Ovary (tissue), 9 donors: Measurements from ENCODE around the gene ITIH4. TPM values are rescaled to one million over a fixed set of nuclear protein-coding genes. Genes with fewer than 3 reads are reported as not detected.

Source experiments
- DNase-seq, 5 donors: peaks; one replicate each; pipeline ENCODE4 v3.0.0-alpha.2; 2019 to 2020
- H3K27ac ChIP-seq, 2 donors: fragments of 200-600 bp; one replicate each; pipeline versions ENCODE4 v1.5.1 to v1.8.0; 2019 to 2022
- H3K27me3 ChIP-seq: fragments of 200-600 bp; one replicate; pipeline ENCODE4 v1.8.0; 2022
- H3K36me3 ChIP-seq: fragments of 200-600 bp; sonication (generic); one replicate; pipeline ENCODE4 v1.5.1; 2019
- H3K4me1 ChIP-seq: one replicate; pipeline ENCODE4 v1.8.1; 2013; ENCODE audit warnings: mild to moderate bottlenecking, moderate library complexity; ENCODE audit not compliant: insufficient read depth
- H3K4me3 ChIP-seq: fragments of 200-600 bp; sonication (generic); one replicate; pipeline ENCODE4 v1.5.1; 2017
- H3K9me3 ChIP-seq, 2 donors: fragments of 200-600 bp in 1 of 2; sonication (generic) in 1 of 2; one replicate each; pipeline versions ENCODE4 v1.5.1 to v1.8.1; 2013 to 2019; ENCODE audit warnings: mild to moderate bottlenecking in 1 of 2, moderate library complexity in 1 of 2
- EP300 ChIP-seq: sonication (generic); formaldehyde crosslinking; IDR thresholded peaks from one replicate; pipeline ENCODE4 v1.6.1; 2017; ENCODE audit warnings: antibody characterized with exemption
- POLR2A ChIP-seq: fragments of 450-650 bp; IDR thresholded peaks from one replicate; pipeline ENCODE4 v1.6.1; 2017; ENCODE audit warnings: antibody characterized with exemption, mild to moderate bottlenecking, moderate library complexity
- WGBS, 3 donors: extraction: QIAGEN DNeasy Blood & Tissue Kit in 1 of 3; methylation state at CpG; one replicate each; pipeline versions ENCODE4 v1.1.5 to v1.1.7; 2013 to 2017; 5-methylcytosine and 5-hydroxymethylcytosine counted together
- intact Hi-C, 4 donors: fragments of 100-400 bp; cut with DNase I; formaldehyde crosslinking; loops; one replicate each; pipeline versions ENCODE4 v1.11.0 to v1.15.1; 2022 to 2023
- polyA plus RNA-seq, 2 donors: library from polyadenylated mRNA; stranded (reverse); fragments of 200-250 nt in 1 of 2; fragments of 350-450 nt in 1 of 2; fragmentation: Illumina TruSeq in 1 of 2; extraction: RNeasy Lipid Tissue Mini Kit (QIAGEN cat#74804) in 1 of 2; gene quantifications; one replicate each; pipeline ENCODE4 v1.2.3, GENCODE V29; 2013 to 2014
- total RNA-seq, 7 donors: library from RNA; depleted of rRNA in 2 of 7; stranded (reverse); fragments of >200 nt in 2 of 7; fragmentation: NEBNext Ultra II Directional in 3 of 7; extraction: Animal tissue kit (Norgen Biotek cat#: 25700) in 3 of 7; gene quantifications; one replicate each; pipeline versions ENCODE4 v1.1.0 to v1.2.4, GENCODE V29; 2016 to 2023
- TF ChIP-seq, protein P1 (sequence below), 3 donors: fragments of 450-650 bp in 2 of 3; fragments of 200-600 bp in 1 of 3; IDR thresholded peaks; one replicate each; pipeline versions ENCODE4 v1.5.1 to v1.8.0; 2016 to 2022; ENCODE audit warnings: antibody characterized with exemption in 3 of 3, mild to moderate bottlenecking in 1 of 3
- donor health status: DM: no; HTN: no; CAD: no; lungs with moderate emphysema.
- donor health status: DM: no; HTN: no; CAD: no.
- donor health status: Bipolar disorder and iron deficiency.
- donor health status: DM: yes; HTN: yes; CAD: no.
- donor health status: DM: no; HTN: no; CAD: no.
- donor health status: DM: yes; HTN: yes; CAD: no.

ITIH4 gene
- total and polyA plus RNA-seq, 9 donors = 2.2 to 14.2 (median 4.0) TPM

DNA sequence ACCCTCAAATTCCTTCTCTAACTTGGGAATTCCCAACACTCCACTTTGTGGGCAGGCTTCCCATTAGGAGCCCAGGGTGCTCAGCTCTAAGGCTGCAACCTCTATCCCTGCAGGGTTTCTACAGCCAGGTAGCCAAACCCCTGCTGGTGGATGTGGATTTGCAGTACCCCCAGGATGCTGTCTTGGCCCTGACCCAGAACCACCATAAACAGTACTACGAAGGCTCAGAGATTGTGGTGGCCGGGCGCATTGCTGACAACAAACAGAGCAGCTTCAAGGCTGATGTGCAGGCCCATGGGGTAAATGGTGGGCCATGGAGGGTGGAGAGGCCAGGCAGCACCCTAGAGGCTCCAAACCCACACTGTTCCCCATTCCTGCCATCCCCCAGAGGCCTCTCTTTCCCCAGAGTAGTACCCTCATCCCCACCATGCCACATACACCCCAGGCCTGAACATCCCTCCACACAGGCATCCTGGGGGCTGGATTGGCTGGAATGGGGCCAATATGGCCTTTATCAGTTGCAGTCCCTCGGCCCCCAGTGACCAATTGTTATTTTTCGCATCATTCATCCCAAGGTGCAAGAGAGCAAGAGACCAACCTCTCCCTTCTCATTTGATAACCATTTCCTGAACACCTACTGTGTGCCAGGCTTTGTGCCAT, 45.4 kb downstream of the ITIH4 start:
- intact Hi-C loops = no loop called here
- peak in 1 of 5 donors; percentile 12 for DNase-seq
- TF ChIP-seq POLR2A (no peak), EP300 (no peak)
- TF ChIP-seq, protein P1, sequence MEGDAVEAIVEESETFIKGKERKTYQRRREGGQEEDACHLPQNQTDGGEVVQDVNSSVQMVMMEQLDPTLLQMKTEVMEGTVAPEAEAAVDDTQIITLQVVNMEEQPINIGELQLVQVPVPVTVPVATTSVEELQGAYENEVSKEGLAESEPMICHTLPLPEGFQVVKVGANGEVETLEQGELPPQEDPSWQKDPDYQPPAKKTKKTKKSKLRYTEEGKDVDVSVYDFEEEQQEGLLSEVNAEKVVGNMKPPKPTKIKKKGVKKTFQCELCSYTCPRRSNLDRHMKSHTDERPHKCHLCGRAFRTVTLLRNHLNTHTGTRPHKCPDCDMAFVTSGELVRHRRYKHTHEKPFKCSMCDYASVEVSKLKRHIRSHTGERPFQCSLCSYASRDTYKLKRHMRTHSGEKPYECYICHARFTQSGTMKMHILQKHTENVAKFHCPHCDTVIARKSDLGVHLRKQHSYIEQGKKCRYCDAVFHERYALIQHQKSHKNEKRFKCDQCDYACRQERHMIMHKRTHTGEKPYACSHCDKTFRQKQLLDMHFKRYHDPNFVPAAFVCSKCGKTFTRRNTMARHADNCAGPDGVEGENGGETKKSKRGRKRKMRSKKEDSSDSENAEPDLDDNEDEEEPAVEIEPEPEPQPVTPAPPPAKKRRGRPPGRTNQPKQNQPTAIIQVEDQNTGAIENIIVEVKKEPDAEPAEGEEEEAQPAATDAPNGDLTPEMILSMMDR (IDR thresholded peaks at IDR 0.05) = no peak
- Histone ChIP-seq H3K27me3 (no peaks in the 10 kb centered on the region), H3K36me3 (no peaks in the 10 kb centered on the region), H3K9me3 (no peaks in the 10 kb centered on the region), H3K4me3 (no peak overlapping the region), H3K27ac (no peak overlapping the region), H3K4me1 (no peaks in the 10 kb centered on the region)
- WGBS, 3 donors = 70 to 80% (median 73%) methylated on average over 5 of the region's 5 CpGs

DNA sequence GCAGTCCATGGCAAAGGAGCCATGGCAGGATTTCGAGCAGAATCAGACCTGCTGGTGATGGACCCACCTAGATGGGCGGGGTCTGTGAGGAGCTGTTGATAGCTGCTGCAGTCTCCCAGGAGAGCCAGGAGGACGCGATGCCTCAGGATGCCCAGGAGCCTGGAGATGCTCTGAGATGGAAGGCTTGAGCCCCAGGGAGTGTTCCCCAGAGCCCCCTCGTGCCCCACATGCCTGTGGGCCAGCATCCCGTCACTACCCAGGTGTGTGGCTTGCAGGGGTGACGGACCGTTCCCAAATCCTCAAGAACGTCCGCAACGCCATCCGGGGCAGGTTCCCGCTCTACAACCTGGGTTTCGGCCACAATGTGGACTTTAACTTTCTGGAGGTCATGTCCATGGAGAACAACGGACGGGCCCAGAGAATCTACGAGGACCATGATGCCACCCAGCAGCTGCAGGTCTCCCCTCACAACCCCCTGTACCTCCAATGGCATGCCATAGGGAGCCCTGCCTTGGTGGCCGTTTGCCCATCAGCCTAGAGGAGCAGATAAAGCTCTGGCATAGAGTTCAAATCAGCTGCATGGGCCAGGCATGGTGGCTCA, 46.4 kb downstream of the ITIH4 start:
- Histone ChIP-seq H3K27me3 (no peaks in the 10 kb centered on the region), H3K4me3 (no peak overlapping the region), H3K36me3 (no peaks in the 10 kb centered on the region), H3K4me1 (no peaks in the 10 kb centered on the region), H3K27ac (no peak overlapping the region), H3K9me3 (no peaks in the 10 kb centered on the region)
- DNase-seq = peak in 2 of 5 donors; percentile 8 to 19
- intact Hi-C loops = no loop called here
- TF ChIP-seq EP300 (no peak), POLR2A (no peak)
- TF ChIP-seq, protein P1 (IDR thresholded peaks at IDR 0.05) = no peak
- 78 to 88% (median 83%) methylated on average over 17 to 18 of the region's 18 CpGs for WGBS, 3 donors

DNA sequence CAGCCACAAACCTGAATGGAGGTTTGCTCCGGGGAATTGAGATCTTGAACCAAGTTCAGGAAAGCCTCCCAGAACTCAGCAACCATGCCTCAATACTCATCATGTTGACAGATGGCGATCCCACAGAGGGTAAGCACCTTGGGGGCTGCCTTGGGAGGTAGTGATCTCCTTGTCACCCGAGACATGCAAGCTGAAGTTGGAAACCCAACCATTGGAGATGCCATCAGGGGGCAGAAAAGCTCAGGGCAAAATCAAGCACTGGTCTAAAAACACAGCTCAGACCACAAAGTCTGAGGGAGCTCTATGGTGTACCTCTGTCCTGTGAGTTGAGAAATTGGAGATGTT, 47.3 kb downstream of the ITIH4 start:
- Histone ChIP-seq H3K27me3 (no peaks in the 10 kb centered on the region), H3K36me3 (no peaks in the 10 kb centered on the region), H3K27ac (no peak overlapping the region), H3K9me3 (no peaks in the 10 kb centered on the region), H3K4me1 (no peaks in the 10 kb centered on the region), H3K4me3 (no peak overlapping the region)
- intact Hi-C loops = no loop called here
- TF ChIP-seq POLR2A (no peak), EP300 (no peak)
- TF ChIP-seq, protein P1 (IDR thresholded peaks at IDR 0.05) = no peak
- peak in 1 of 5 donors; percentile 2 for DNase-seq
- WGBS, 3 donors = 79 to 93% (median 89%) methylated on average over 3 of the region's 3 CpGs

DNA sequence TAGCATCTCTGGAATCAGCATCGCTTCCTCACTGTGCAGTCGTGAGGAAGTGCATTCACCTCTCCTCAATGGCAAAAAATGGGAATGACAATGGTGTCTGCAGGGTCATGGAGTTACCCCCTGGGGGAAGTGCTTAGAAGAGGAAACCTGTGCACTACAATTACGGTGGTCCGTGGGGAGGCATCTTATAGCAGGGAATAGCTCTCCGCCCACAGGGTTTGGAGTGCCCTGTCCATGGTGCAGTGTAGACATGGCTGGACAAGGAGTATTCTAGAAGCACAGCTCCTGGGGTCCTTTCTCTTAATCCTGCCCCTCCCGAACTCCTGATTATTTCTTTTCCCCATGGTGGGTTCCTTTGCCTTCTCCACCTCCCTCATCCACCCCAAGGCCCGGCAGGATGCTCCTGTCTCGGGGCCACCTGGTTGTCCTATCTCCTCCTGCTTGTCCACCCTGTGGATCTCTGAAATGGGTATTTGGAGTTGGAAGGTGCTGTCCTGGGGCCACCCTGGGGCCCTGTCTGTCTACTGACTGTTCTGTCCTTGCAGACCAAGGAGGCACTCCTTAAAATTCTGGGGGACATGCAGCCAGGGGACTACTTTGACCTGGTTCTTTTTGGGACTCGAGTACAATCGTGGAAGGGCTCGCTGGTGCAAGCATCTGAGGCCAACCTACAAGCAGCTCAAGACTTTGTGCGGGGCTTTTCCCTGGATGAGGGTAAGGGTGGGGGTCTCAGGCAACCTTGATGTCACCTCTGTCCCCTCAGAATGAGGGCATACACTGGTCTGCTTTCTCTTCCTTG, 47.9 kb downstream of the ITIH4 start:
- intact Hi-C loops = no loop called here
- WGBS, 3 donors = 65 to 68% (median 66%) methylated on average over 12 of the region's 12 CpGs
- peak in 2 of 5 donors; percentile 2 to 11 for DNase-seq
- H3K27ac ChIP-seq = no peak overlapping the region
- H3K27me3 ChIP-seq = no peaks in the 10 kb centered on the region
- no peak overlapping the region for H3K4me3 ChIP-seq
- H3K4me1 ChIP-seq = no peaks in the 10 kb centered on the region
- no peaks in the 10 kb centered on the region for H3K9me3 ChIP-seq
- TF ChIP-seq POLR2A (no peak), EP300 (no peak)
- TF ChIP-seq, protein P1 (IDR thresholded peaks at IDR 0.05) = no peak
- H3K36me3 ChIP-seq = no peaks in the 10 kb centered on the region
